Fibroblast of lung (primary cell): ENCODE measurements around the gene STAM2. TPM values are rescaled to one million over a fixed set of nuclear protein-coding genes. Genes with fewer than 3 reads are reported as not detected.
"Not testable (repeated sequence)": the region's sequence is repeated elsewhere in the genome, so short reads cannot be mapped to it uniquely, and the experiment has no call there.

Source experiments
- DNase-seq, 2 donors: peaks; one replicate each; pipeline versions ENCODE4 v3.0.0 to v3.0.0-alpha.2; 2010; ENCODE audit warnings: low read depth in 2 of 2
- H2AFZ ChIP-seq: 2 replicates; pipeline ENCODE4 v1.5.1; 2012; ENCODE audit warnings: low read length, control low read depth, inconsistent platforms
- H3K27ac ChIP-seq: 2 replicates; pipeline ENCODE4 v1.5.1; 2011; ENCODE audit warnings: low read length, control low read depth; ENCODE audit not compliant: insufficient read depth
- H3K27me3 ChIP-seq: 2 replicates; pipeline ENCODE4 v1.5.1; 2011; ENCODE audit warnings: mild to moderate bottlenecking, low read length; ENCODE audit not compliant: control insufficient read depth, insufficient read depth
- H3K36me3 ChIP-seq: 2 replicates; pipeline ENCODE4 v1.5.1; 2011; ENCODE audit warnings: low read length; ENCODE audit not compliant: control insufficient read depth, insufficient read depth
- H3K4me1 ChIP-seq: 2 replicates; pipeline ENCODE4 v1.5.1; 2011; ENCODE audit warnings: low read length; ENCODE audit not compliant: control insufficient read depth, insufficient read depth; ENCODE audit errors: extremely low read depth
- H3K4me2 ChIP-seq: 2 replicates; pipeline ENCODE4 v1.5.1; 2011; ENCODE audit warnings: low read length, control low read depth; ENCODE audit not compliant: insufficient read depth; ENCODE audit errors: extremely low read depth
- H3K4me3 ChIP-seq, 4 experiments: fragments of 200-600 bp in 1 of 4; sonication (generic) in 1 of 4; replicated peaks in 1 of 4; 2 replicates each; pipeline ENCODE4 v1.5.1; 2011 to 2016; ENCODE audit warnings: low read length in 4 of 4, low read depth in 3 of 4, mild to moderate bottlenecking in 3 of 4, control low read depth in 2 of 4, inconsistent platforms in 1 of 4, mixed read lengths in 1 of 4; ENCODE audit not compliant: insufficient read depth in 1 of 4; ENCODE audit errors: control extremely low read depth in 1 of 4
- H3K79me2 ChIP-seq: 2 replicates; pipeline ENCODE4 v1.5.1; 2012; ENCODE audit warnings: mild to moderate bottlenecking, low read length, inconsistent platforms; ENCODE audit not compliant: control insufficient read depth, insufficient read depth
- H3K9ac ChIP-seq: 2 replicates; pipeline ENCODE4 v1.5.1; 2011; ENCODE audit warnings: mild to moderate bottlenecking, low read length, control low read depth; ENCODE audit not compliant: insufficient read depth
- H3K9me3 ChIP-seq: 2 replicates; pipeline ENCODE4 v1.5.1; 2012; ENCODE audit warnings: low read depth, low read length; ENCODE audit not compliant: control insufficient read depth, insufficient read depth
- H4K20me1 ChIP-seq: 2 replicates; pipeline ENCODE4 v1.5.1; 2011; ENCODE audit warnings: low read length; ENCODE audit not compliant: control insufficient read depth, insufficient read depth; ENCODE audit errors: extremely low read depth
- CTCF ChIP-seq, 2 donors: IDR thresholded peaks in 1 of 2; conservative IDR thresholded peaks in 1 of 2; 1 replicate in 1 of 2; 2 replicates in 1 of 2; pipeline ENCODE4 v1.5.1; 2011 to 2012; ENCODE audit warnings: low read length in 2 of 2, control low read depth in 1 of 2, inconsistent platforms in 1 of 2, low read depth in 1 of 2, mild to moderate bottlenecking in 1 of 2
- EZH2 ChIP-seq: IDR thresholded peaks from 2 replicates; pipeline ENCODE4 v1.5.1; 2012; ENCODE audit warnings: low read length, control low read depth, mild to moderate bottlenecking; ENCODE audit errors: missing control alignments
- polyA plus RNA-seq, 2 donors: library from polyadenylated mRNA; depleted of rRNA in 1 of 2; stranded (reverse) in 1 of 2; unstranded in 1 of 2; fragments of >200 nt; gene quantifications; 2 replicates each; pipeline ENCODE4 v1.2.1, GENCODE V29; 2011 to 2012; ENCODE audit warnings: missing spikeins in 1 of 2
- total RNA-seq: library from RNA; depleted of rRNA; stranded (reverse); fragments of >200 nt; gene quantifications from 2 replicates; pipeline ENCODE4 v1.2.1, GENCODE V29; 2014

The STAM2 gene
- total and polyA plus RNA-seq, 2 donors (not counting 1 experiment from before 2014, with no cell fraction given): 43.3 to 44.2 TPM

- no peaks in the 10 kb centered on the region for H3K27me3 ChIP-seq
- TF ChIP-seq CTCF (conservative IDR thresholded peaks at IDR 0.05 in 1 of 2, IDR thresholded peaks at IDR 0.05 in 1 of 2; ENCODE audit: low read depth in 1 of 2, low read length in 2 of 2) (no peak), EZH2 (no peak)
- H3K36me3 ChIP-seq: no peaks in the 10 kb centered on the region
- peak overlapping the region; percentile 56 to 97 (median 86) for H3K4me3 ChIP-seq
- H2AFZ ChIP-seq: peak overlapping the region; percentile 80
- H3K9me3 ChIP-seq: no peaks in the 10 kb centered on the region
- peak overlapping the region; percentile 83 for H3K4me2 ChIP-seq
- H3K4me1 ChIP-seq: no peaks in the 10 kb centered on the region
- H4K20me1 ChIP-seq: no peaks in the 10 kb centered on the region
- no peak for DNase-seq
- peak overlapping the region; percentile 91 for H3K27ac ChIP-seq
- peak overlapping the region; percentile 96 for H3K9ac ChIP-seq
- peaks cover 39% of the 10 kb centered on the region for H3K79me2 ChIP-seq
Observed at GRCh38 chr2:152175012-152175367, 573 bp downstream of the STAM2 start.

- no peaks in the 10 kb centered on the region for H4K20me1 ChIP-seq
Observed at GRCh38 chr2:152174574-152174973, 989 bp downstream of the STAM2 start.

GRCh38 chr2:152173831-152174230 lies 1.7 kb downstream of the STAM2 start:
- H3K4me2 ChIP-seq: peak overlapping the region; percentile 83
- peak overlapping the region in 2 of 4 experiments; percentile 84 to 97 for H3K4me3 ChIP-seq
- H3K27me3 ChIP-seq: no peaks in the 10 kb centered on the region
- H3K4me1 ChIP-seq: peaks cover under 1% of the 10 kb centered on the region
- no peaks in the 10 kb centered on the region for H4K20me1 ChIP-seq
- no peak overlapping the region for H3K27ac ChIP-seq
- no peak overlapping the region for H2AFZ ChIP-seq
- no peak for TF ChIP-seq CTCF (conservative IDR thresholded peaks at IDR 0.05 in 1 of 2, IDR thresholded peaks at IDR 0.05 in 1 of 2; ENCODE audit: low read depth in 1 of 2, low read length in 2 of 2)
- no peak for TF ChIP-seq EZH2
- no peak overlapping the region for H3K9ac ChIP-seq
- no peak for DNase-seq
- peaks cover 48% of the 10 kb centered on the region for H3K79me2 ChIP-seq
- H3K36me3 ChIP-seq: no peaks in the 10 kb centered on the region
- H3K9me3 ChIP-seq: no peaks in the 10 kb centered on the region

More at GRCh38 chr2:152174574-152174973, 989 bp downstream of the STAM2 start:
- Histone ChIP-seq H3K27ac (peak overlapping the region; percentile 91), H3K79me2 (peaks cover 43% of the 10 kb centered on the region), H3K9me3 (no peaks in the 10 kb centered on the region), H3K36me3 (no peaks in the 10 kb centered on the region), H3K4me1 (no peaks in the 10 kb centered on the region), H3K4me2 (peak overlapping the region; percentile 83), H2AFZ (peak overlapping the region; percentile 80), H3K4me3 (peak overlapping the region; percentile 56 to 97 (median 86)), H3K9ac (peak overlapping the region; percentile 58), H3K27me3 (no peaks in the 10 kb centered on the region)
- no peak for DNase-seq
- TF ChIP-seq CTCF (conservative IDR thresholded peaks at IDR 0.05 in 1 of 2, IDR thresholded peaks at IDR 0.05 in 1 of 2; ENCODE audit: low read depth in 1 of 2, low read length in 2 of 2) (no peak), EZH2 (no peak)

GRCh38 chr2:152172201-152172785 lies 3.3 kb downstream of the STAM2 start:
- H3K27me3 ChIP-seq, H3K27ac ChIP-seq, H4K20me1 ChIP-seq, H3K4me3 ChIP-seq, H3K4me1 ChIP-seq, H3K9ac ChIP-seq, H3K9me3 ChIP-seq, H3K4me2 ChIP-seq, H2AFZ ChIP-seq, H3K36me3 ChIP-seq: not testable (repeated sequence)
- peaks cover 60% of the 10 kb centered on the region for H3K79me2 ChIP-seq
- DNase-seq: peak in 1 of 2 donors; percentile 5
